AG04449 (cell line): ENCODE results near the gene COL19A1.
"Not testable (repeated sequence)": the region's sequence is repeated elsewhere in the genome, so short reads cannot be mapped to it uniquely, and the experiment has no call there.

Experiments used
- CTCF ChIA-PET: fragments of 350-600 bp; formaldehyde crosslinking; extraction: SDS; loops from one replicate; lab custom pipeline; 2021; ENCODE audit warnings: antibody characterized with exemption; lab: Yijun Ruan, JAX
- POLR2A ChIA-PET: fragments of 400-600, 350-600 bp; formaldehyde crosslinking; extraction: SDS; loops from one replicate; lab custom pipeline; 2020; ENCODE audit warnings: antibody characterized with exemption, inconsistent platforms; lab: Yijun Ruan, JAX
- DNase-seq: peaks from one replicate; pipeline ENCODE4 v3.0.0-alpha.2; 2010; ENCODE audit warnings: low read depth, low spot score
- H3K4me3 ChIP-seq: 2 replicates; pipeline ENCODE4 v1.5.1; 2011; ENCODE audit warnings: low read depth, mild to moderate bottlenecking, control low read depth, low read length
- CTCF ChIP-seq: IDR thresholded peaks from one replicate; pipeline ENCODE4 v1.5.1; 2011; ENCODE audit warnings: mild to moderate bottlenecking, moderate library complexity, low read length, control low read depth, inconsistent platforms; ENCODE audit not compliant: insufficient read depth; ENCODE audit errors: missing control alignments

The COL19A1 gene

DNA sequence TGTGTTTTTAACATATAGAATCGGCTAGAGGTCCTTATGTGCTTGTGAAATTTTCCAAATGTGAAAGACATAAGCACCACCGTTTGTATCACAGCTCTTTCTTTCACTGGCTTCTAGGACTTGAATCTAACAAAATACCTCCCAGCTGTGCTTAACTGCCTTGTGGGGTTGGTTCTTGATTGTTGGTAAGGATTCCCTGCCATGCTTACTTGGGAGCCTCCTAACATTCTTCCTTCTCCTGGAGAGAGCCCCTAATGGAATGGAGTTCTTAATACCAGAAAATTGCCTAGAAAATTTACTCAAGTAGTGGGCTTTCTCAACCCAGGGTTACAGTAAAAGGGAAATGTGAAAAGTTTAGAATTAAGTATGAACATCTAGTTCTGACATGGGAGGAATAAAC, 121.2 kb downstream of the COL19A1 start:
- no peak for TF ChIP-seq CTCF
- ChIA-PET POLR2A (no interaction called here), CTCF (no interaction called here)
- H3K4me3 ChIP-seq: no peak overlapping the region
- DNase-seq: no peak

DNA sequence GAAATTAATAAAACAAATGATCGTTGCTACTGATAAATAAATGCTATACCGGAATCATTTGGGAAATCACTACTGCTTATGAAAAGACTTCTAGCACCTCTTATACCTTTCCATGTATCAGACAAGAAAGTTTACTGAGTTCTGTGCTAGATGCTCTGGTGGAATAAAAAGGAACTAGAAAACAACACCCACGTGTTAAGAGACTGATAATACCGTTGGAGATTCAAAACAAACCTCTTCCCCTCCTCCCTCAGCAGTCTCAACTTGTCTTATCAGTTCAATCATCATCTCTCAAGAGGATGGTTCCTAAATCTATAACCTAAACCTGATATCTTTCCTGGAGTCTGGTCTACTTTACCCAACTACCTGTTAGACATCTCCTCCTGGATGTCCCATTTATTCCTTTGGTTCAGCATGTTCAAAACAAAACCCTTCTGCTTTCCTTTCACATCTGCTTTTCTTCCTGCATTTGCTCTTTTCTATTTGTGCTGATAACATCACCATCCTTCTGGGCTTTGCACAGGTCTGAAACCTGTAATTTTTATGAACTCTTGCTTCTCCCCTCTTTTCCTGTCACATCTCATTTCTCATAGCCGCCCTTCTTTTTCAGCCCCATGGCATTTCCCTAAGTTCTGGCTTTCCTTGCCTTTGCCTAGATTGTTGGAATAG, 122.2 kb downstream of the COL19A1 start:
- DNase-seq: no peak
- TF ChIP-seq CTCF: no peak
- POLR2A ChIA-PET: no interaction called here
- no peak overlapping the region for H3K4me3 ChIP-seq
- CTCF ChIA-PET: no interaction called here

- DNase-seq: no peak
- ChIA-PET CTCF (no interaction called here), POLR2A (no interaction called here)
- no peak overlapping the region for H3K4me3 ChIP-seq
- no peak for TF ChIP-seq CTCF
Measured at GRCh38 chr6:69994251-69994650, 127.9 kb downstream of the COL19A1 start.

DNA sequence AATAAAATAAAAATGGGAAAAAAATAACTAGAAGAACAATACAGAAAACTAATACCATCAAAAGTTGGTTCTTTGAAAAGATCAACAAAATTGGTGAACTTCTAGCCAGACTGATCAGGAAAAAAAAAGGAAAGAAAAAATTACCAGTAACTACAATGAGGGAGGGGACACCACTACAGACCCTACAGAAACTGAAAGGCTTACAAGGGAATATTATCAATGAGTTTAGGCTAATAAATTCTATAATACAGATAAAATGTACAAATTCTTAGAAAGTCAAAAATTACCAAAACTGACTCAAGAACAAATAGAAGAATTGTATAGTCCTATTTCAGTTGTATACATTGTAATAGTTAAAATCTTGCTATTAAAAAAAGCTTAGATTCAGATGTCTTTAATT, 141.8 kb downstream of the COL19A1 start:
- POLR2A ChIA-PET: no interaction called here
- CTCF ChIA-PET: no interaction called here
- no peak for DNase-seq
- TF ChIP-seq CTCF: no peak
- H3K4me3 ChIP-seq: no peak overlapping the region

- DNase-seq, H3K4me3 ChIP-seq, POLR2A ChIA-PET, CTCF ChIA-PET: not testable (repeated sequence)
Measured at GRCh38 chr6:70010339-70010738, 144.0 kb downstream of the COL19A1 start.

DNA sequence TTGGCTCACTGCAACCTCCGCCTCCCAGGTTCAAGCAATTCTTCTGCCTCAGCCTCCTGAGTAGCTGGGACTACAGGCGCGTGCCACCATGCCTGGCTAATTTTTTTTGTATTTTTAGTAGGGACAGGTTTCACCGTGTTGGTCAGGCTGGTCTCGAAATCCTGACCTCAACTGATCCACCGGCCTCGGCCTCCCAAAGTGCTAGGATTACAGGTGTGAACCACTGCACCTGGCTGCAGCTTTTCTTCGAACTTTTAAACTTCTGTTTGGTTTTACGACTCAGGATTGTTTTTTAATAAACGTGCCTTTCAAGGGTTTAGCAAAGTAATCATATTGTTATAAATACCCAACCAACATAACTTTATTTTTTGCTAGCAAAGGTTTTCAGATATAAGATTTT, 156.8 kb downstream of the COL19A1 start:
- CTCF ChIA-PET, POLR2A ChIA-PET, DNase-seq, H3K4me3 ChIP-seq: not testable (repeated sequence)

DNA sequence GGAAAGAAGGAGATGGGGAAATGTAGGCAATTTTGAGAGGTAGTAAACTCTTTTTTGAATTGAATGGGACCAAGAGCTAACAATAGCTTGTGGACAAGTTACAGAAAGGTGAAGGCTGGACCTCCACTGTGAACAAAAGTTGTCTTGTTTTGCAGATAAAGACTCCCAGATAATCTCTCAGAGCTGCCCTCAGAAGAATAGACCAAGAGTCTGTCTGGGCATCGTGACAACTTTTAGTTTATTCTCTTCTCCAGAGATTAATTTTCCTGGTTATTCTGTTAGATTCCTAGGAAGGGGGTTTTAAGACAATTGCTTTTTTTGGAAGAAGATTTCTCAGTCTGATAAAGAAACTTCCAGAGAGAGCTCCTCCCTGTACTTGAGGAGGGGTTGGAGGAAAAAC, 161.9 kb downstream of the COL19A1 start:
- no peak for DNase-seq
- no peak overlapping the region for H3K4me3 ChIP-seq
- ChIA-PET POLR2A (no interaction called here), CTCF (no interaction called here)
- TF ChIP-seq CTCF: no peak
